ENCODE data around the gene SIGLEC8.
"Not testable (repeated sequence)": the region's sequence is repeated elsewhere in the genome, so short reads cannot be mapped to it uniquely, and the experiment has no call there.

The SIGLEC8 gene
- total RNA-seq: 0 to 0.08 (median 0) reads per million in 18 experiments

GRCh38 chr19:51458051-51458645 lies at the start of gene SIGLEC8:
TSS of gene SIGLEC8 (minus strand) at chr19:51458454. CDS start at chr19:51458387, 67 bp downstream.
- DNase-seq: no peak

GRCh38 chr19:51507640-51508058 lies 49.4 kb upstream of the SIGLEC8 start:
- DNase-seq: peak; percentile 54 to 70

- peak; percentile 73 to 75 for DNase-seq
These were observed 48.9 kb upstream of the SIGLEC8 start for GRCh38 chr19:51507192-51507591.

GRCh38 chr19:51505904-51506303 lies 47.6 kb upstream of the SIGLEC8 start:
- DNase-seq: no peak

GRCh38 chr19:51503896-51504295 lies 45.6 kb upstream of the SIGLEC8 start:
- DNase-seq: peak in 1 of 2 donors; percentile 30

- DNase-seq: peak; percentile 71 to 76
These were observed 45.1 kb upstream of the SIGLEC8 start for GRCh38 chr19:51503286-51503817.

GRCh38 chr19:51501594-51502263 lies 43.5 kb upstream of the SIGLEC8 start, which contains the start of gene SIGLEC12:
TSS of gene SIGLEC12 (minus strand) at chr19:51501800. CDS start at chr19:51501733, 67 bp downstream.
- DNase-seq: peak; percentile 84 to 91

- DNase-seq: not testable (repeated sequence)
These were observed 42.7 kb upstream of the SIGLEC8 start for GRCh38 chr19:51500931-51501330.

- no peak for DNase-seq
These were observed 39.4 kb upstream of the SIGLEC8 start for GRCh38 chr19:51497666-51498065.

GRCh38 chr19:51493776-51494175 lies 35.5 kb upstream of the SIGLEC8 start:
- DNase-seq: peak; percentile 66 to 74

GRCh38 chr19:51491586-51491985 lies 33.3 kb upstream of the SIGLEC8 start:
- no peak for DNase-seq

- DNase-seq: no peak
These were observed 32.4 kb upstream of the SIGLEC8 start for GRCh38 chr19:51490676-51491075.

- DNase-seq: no peak
These were observed 30.9 kb upstream of the SIGLEC8 start for GRCh38 chr19:51489113-51489512.

GRCh38 chr19:51488491-51488890 lies 30.2 kb upstream of the SIGLEC8 start:
- no peak for DNase-seq

- DNase-seq: no peak
These were observed 27.9 kb upstream of the SIGLEC8 start for GRCh38 chr19:51485960-51486660.

GRCh38 chr19:51480590-51480989 lies 22.3 kb upstream of the SIGLEC8 start:
- DNase-seq: peak in 1 of 2 donors; percentile 37

GRCh38 chr19:51479531-51480331 lies 21.5 kb upstream of the SIGLEC8 start:
- DNase-seq: no peak

- DNase-seq: no peak
These were observed 20.4 kb upstream of the SIGLEC8 start, which contains the start of gene CEACAM18 for GRCh38 chr19:51478381-51479234. TSS of gene CEACAM18 (plus strand) at chr19:51478539.

GRCh38 chr19:51477344-51477743 lies 19.1 kb upstream of the SIGLEC8 start:
- DNase-seq: no peak

- no peak for DNase-seq
These were observed 17.9 kb upstream of the SIGLEC8 start for GRCh38 chr19:51476164-51476563.

GRCh38 chr19:51473009-51473707 lies 14.9 kb upstream of the SIGLEC8 start:
- DNase-seq: peak; percentile 85 to 89
